ENCODE results near the gene NLRP9. TPM values are rescaled to one million over a fixed set of nuclear protein-coding genes. Genes with fewer than 3 reads are reported as not detected.

NLRP9 gene
- total and polyA plus RNA-seq, 2 of the 8 experiments (the other 6 are each of a cell fraction or from before 2014, with no cell fraction given): not detected

DNA sequence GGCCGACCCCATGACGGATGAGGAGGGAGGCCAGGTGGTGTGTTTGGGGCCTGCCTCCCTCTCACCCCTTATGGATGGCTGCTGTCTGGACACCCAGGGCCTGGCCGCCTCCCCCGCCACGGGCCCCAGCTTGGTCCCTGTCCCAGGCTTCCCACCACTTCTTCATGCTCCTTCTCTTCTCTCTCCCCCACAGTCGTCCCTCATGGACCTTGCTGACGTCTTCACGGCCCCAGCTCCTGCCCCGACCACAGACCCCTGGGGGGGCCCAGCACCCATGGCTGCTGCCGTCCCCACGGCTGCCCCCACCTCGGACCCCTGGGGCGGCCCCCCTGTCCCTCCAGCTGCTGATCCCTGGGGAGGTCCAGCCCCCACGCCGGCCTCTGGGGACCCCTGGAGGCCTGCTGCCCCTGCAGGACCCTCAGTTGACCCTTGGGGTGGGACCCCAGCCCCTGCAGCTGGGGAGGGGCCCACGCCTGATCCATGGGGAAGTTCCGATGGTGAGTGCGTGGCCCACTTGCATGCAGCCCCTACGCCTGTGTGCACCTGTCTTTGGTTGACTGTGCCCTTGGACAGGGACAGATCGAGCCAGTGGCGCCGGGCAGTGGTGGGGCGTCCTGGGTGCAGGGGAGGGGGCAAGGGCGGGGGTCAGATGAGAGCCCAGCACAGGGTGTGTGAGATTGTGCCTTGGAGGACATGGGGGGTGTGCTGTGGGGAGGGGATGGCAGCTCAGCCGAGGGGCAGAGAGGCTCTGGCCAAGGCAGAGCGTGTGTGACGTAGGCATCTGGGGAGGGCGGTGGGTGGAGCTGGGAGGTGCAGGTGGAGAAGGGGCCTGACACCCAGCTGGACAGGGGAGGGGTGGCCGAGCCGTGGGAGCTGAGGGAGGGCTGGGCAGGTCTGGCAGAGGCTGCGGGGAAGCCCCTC is 46.4 kb downstream of the NLRP9 start:
- Histone ChIP-seq H3K23ac (ENCODE audit: insufficient read length) (no peak overlapping the region), H3K27ac (ENCODE audit: low read depth, low read length) (no peak overlapping the region), H3K56ac (replicated peaks; ENCODE audit: insufficient read length, low read depth, low read length) (no peak overlapping the region), H3K4me3 (ENCODE audit: extremely low read depth in 1 of 4, insufficient read depth in 2 of 4, low read depth in 3 of 4, low read length in 4 of 4) (no peak overlapping the region), H2BK20ac (ENCODE audit: low read length) (no peak overlapping the region), H2BK15ac (ENCODE audit: low read length) (no peak overlapping the region), H2AFZ (ENCODE audit: low read length) (no peak overlapping the region), H4K8ac (ENCODE audit: extremely low read depth, insufficient read depth, low read length) (no peak overlapping the region), H2BK5ac (ENCODE audit: low read depth, low read length) (no peak overlapping the region), H3K79me2 (ENCODE audit: control insufficient read depth in 1 of 2, insufficient read depth in 2 of 2, low read length in 2 of 2) (no peaks in the 10 kb centered on the region; a peak in 1 of 4 replicates), H2BK12ac (ENCODE audit: low read depth, low read length) (no peak overlapping the region), H4K20me1 (replicated peaks in 1 of 2; ENCODE audit: control insufficient read depth in 1 of 2, insufficient read depth in 2 of 2, low read length in 2 of 2) (peaks cover 0 to 21% of the 10 kb centered on the region in 2 experiments), H3K9me3 (ENCODE audit: insufficient read depth in 2 of 2, low read depth in 1 of 2, low read length in 1 of 2) (no peaks in the 10 kb centered on the region), H3K9ac (replicated peaks in 1 of 4; ENCODE audit: extremely low read depth in 1 of 4, low read depth in 3 of 4, low read length in 3 of 4) (no peak overlapping the region), H2BK120ac (replicated peaks; ENCODE audit: low read depth, low read length) (no peak overlapping the region), H3K79me1 (ENCODE audit: low read depth, low read length) (peaks cover 3% of the 10 kb centered on the region), H4K91ac (replicated peaks; ENCODE audit: insufficient read length, low read length) (no peak overlapping the region), H3K18ac (ENCODE audit: extremely low read depth, low read length) (no peak overlapping the region), H3K23me2 (ENCODE audit: low read depth, low read length) (no peaks in the 10 kb centered on the region), H3K4me2 (ENCODE audit: insufficient read depth in 1 of 2, low read depth in 2 of 2, low read length in 2 of 2) (no peak overlapping the region), H3K4ac (replicated peaks; ENCODE audit: insufficient read length, low read depth, low read length) (no peak overlapping the region), H3K4me1 (replicated peaks in 1 of 4; ENCODE audit: control insufficient read depth in 3 of 4, insufficient read depth in 4 of 4, low read length in 3 of 4) (no peaks in the 10 kb centered on the region), H3K36me3 (ENCODE audit: control insufficient read depth in 2 of 4, insufficient read depth in 4 of 4, low read length in 3 of 4) (peaks cover 4 to 46% (median 23%) of the 10 kb centered on the region in 4 experiments; a peak in 7 of 8 replicates), H3K27me3 (replicated peaks in 1 of 4; ENCODE audit: control insufficient read depth in 3 of 4, extremely low read depth in 1 of 4, insufficient read depth in 3 of 4, low read length in 3 of 4) (no peaks in the 10 kb centered on the region; a peak in 1 of 7 replicates), H4K5ac (ENCODE audit: insufficient read length, low read depth, low read length) (no peak overlapping the region), H2AK5ac (ENCODE audit: low read depth, low read length) (no peak overlapping the region), H3K14ac (ENCODE audit: insufficient read length) (no peak overlapping the region)
- CTCF ChIA-PET (ENCODE audit: partially characterized antibody): interaction anchor here (1.7 kb wide), 1 partner anchor 12 kb away, joined by 5 read pairs; no protein-coding TSS in a partner anchor
- WGBS, 2 experiments (ENCODE audit: extremely low coverage in 1 of 2, insufficient coverage in 1 of 2, insufficient read length in 1 of 2, insufficient replicate concordance in 2 of 2, low coverage in 1 of 2, low lambda C conversion rate in 2 of 2, missing lambda C conversion rate in 1 of 2): 89% methylated on average over 20 of the region's 31 CpGs; no CpG with 5 or more reads in 1 of the 2 experiments
- POLR2A ChIA-PET (ENCODE audit: partially characterized antibody): interaction anchor here (1.5 to 1.9 kb wide), 3 partner anchors 9 to 12 kb away, joined by 5 to 6 read pairs (median 5); no protein-coding TSS in a partner anchor
- DNase-seq (ENCODE audit: low read depth in 1 of 2, low spot score in 2 of 2) (no peak), FAIRE-seq (no peak)
- TF ChIP-seq SIN3A (conservative IDR thresholded peaks at IDR 0.05 in 1 of 2, IDR thresholded peaks at IDR 0.05 in 1 of 2; ENCODE audit: low read depth in 1 of 2, low read length in 2 of 2): no peak
- no peak for TF ChIP-seq SRF (IDR thresholded peaks at IDR 0.05; ENCODE audit: low read depth, low read length)
- TF ChIP-seq GABPA (IDR thresholded peaks at IDR 0.05; ENCODE audit: borderline replicate concordance, insufficient read depth, low read length): no peak
- TF ChIP-seq SIX5 (IDR thresholded peaks at IDR 0.05; ENCODE audit: low read depth, low read length): no peak
- no peak for TF ChIP-seq POLR2A (IDR thresholded peaks at IDR 0.05; ENCODE audit: control extremely low read depth in 1 of 2, low read depth in 2 of 2, low read length in 2 of 2)
- TF ChIP-seq SP4 (IDR thresholded peaks at IDR 0.05; ENCODE audit: low read length): no peak
- TF ChIP-seq, protein P1, sequence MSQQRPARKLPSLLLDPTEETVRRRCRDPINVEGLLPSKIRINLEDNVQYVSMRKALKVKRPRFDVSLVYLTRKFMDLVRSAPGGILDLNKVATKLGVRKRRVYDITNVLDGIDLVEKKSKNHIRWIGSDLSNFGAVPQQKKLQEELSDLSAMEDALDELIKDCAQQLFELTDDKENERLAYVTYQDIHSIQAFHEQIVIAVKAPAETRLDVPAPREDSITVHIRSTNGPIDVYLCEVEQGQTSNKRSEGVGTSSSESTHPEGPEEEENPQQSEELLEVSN (IDR thresholded peaks at IDR 0.05): no peak
- no peak for TF ChIP-seq CREB1 (IDR thresholded peaks at IDR 0.05)
- TF ChIP-seq BRCA1 (IDR thresholded peaks at IDR 0.05; ENCODE audit: low read depth, low read length): no peak
- no peak for TF ChIP-seq RAD21 (IDR thresholded peaks at IDR 0.05 in 1 of 2, conservative IDR thresholded peaks at IDR 0.05 in 1 of 2; ENCODE audit: low read depth in 2 of 2, low read length in 2 of 2)
- no peak for TF ChIP-seq TCF12 (IDR thresholded peaks at IDR 0.05; ENCODE audit: low read depth, low read length)
- no peak for TF ChIP-seq CBX5 (IDR thresholded peaks at IDR 0.05; ENCODE audit: low read depth, low read length)

Measured in H1 (cell line).